NCI-H748 treated with DMSO at 0.1 percent for 48 hours (cell line): ENCODE measurements around the gene ECHDC3.

Experiments
- DNase-seq: peaks from one replicate; lab custom pipeline; 2025; lab: John Stamatoyannopoulos, UW

ECHDC3 gene

GRCh38 chr10:11754173-11754572 is 12.0 kb downstream of the ECHDC3 start:
- no peak for DNase-seq

GRCh38 chr10:11754620-11755019 is 12.4 kb downstream of the ECHDC3 start:
- no peak for DNase-seq

DNA sequence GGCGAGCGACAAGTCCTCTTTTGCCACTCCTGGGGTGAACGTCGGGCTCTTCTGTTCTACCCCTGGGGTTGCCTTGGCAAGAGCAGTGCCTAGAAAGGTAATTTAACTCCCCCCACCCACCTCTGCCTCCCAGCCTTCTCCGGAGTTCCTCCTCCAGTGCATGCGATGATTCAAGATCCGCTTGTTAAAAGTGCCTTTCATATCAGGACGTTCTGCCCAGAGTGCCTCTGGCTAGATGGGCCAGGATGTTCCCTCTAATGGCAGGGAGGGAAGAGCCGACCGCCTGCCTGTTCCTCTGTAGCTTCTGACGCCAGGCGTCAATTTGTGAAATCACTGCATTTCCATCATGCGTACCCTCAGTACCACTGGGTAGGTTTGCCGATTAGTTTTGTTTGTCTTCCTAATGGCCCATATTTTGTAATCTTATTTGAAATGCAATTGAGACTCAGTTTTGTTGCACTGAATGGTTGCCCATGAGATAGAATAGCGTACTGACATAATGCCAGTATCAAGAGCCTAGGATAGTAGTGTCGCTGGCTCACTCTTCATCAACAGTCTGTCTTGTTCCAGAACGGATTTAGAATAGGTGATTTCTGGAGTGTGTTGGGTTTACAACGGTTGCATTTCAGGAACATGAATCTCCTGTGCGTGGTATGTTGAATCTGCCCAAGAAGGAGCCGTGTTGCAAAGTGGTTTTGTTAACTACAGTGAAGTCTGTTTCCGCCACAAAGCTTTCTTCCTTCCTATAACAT is 13.5 kb downstream of the ECHDC3 start:
- DNase-seq = no peak

- DNase-seq = no peak
Observed at GRCh38 chr10:11756766-11757315, 14.7 kb downstream of the ECHDC3 start.

DNA sequence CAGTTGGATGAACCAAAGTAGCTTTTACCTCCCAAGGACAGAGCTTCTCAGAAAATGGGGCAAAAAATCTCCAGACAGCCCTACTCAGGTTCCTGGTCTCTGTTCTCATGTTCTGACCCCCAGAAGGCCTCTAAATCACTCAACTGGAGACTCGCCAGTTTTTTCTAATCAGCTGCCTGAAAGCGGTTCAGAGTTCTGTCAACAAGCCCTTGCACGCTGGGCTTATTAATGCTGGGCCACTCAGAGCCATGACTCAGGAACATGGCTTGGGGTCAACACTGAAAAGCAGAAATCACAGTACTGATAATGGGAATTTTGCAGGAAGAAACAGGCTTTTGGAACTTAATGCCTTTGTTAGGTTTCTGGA is 15.3 kb downstream of the ECHDC3 start:
- no peak for DNase-seq

GRCh38 chr10:11757821-11758463 is 15.8 kb downstream of the ECHDC3 start:
- peak; percentile 10 for DNase-seq

DNA sequence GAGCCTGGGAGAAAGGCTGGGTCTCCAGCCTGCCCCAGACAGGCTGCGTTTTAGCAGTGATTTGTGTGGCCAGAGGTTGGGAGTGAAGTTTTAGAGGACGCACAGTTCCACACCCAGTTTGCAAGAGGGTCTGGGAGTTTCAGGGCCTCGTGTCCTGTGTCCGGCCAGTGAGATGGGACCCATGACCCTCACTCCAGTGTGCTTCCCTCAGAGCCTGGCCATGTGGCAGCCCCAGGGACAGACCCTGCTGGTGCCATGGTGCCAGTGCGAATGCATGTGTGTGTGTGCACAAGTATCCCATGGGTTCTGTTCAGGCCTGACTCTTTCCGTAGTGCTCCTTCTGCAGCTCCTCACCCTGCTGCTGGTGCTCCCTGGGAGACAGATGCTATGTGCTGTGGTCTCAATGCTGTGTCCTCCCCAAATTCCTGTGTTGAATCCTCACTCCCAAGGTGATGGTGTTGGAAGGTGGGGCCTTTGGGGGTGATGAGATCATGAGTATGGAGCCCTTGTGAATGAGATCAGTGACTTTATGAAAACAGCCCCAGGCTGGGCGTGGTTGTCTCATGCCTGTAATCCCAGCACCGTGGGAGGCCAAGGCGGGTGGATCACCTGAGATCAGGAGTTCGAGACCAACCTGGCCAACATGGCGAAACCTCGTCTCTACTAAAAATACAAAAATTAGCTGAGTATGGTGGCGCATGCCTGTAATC is 16.5 kb downstream of the ECHDC3 start:
- DNase-seq = no peak

DNA sequence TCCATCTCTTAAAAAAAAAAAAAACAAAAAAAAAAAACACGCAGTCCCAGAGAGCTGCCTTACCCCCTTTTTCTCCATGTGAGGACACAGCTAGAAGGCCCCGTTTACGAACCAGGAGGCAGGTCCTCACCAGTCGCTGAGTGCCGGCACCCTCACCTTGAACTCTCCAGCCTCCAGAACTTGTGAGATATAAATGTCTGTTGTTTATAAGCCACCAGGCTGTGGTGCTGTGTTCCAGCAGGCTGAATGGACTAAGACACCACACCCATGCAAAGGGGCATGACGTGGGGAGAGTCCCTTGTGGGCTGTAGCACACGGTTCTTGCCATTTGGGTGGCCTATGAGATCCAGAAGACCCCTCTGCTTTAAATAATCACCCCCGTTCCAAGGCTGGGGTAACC is 17.2 kb downstream of the ECHDC3 start:
- DNase-seq = no peak

- DNase-seq = no peak
Observed at GRCh38 chr10:11760151-11760550, 18.0 kb downstream of the ECHDC3 start.

DNA sequence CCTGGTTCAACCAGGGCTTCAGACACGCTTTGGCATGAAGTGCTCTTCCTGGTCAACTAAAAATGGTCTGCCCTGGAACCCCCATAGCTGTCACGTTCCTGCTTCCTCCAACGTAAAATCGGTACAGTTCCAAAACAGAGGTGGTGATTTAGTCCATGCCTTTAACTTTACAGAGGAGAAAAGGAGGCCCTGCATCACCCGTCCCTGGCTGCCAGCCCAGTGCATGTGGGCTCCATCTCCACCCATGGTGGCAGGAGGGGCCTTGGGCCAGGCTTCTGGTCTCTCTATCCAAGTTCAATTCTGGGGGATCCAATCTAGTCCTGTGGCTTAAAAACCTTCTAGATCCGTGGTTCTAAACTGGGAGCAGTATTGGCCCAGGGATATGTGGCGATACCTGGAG is 18.7 kb downstream of the ECHDC3 start:
- no peak for DNase-seq

- DNase-seq = no peak
Observed at GRCh38 chr10:11761431-11761830, 19.2 kb downstream of the ECHDC3 start.

- DNase-seq = no peak
Observed at GRCh38 chr10:11762706-11763500, 20.7 kb downstream of the ECHDC3 start.

DNA sequence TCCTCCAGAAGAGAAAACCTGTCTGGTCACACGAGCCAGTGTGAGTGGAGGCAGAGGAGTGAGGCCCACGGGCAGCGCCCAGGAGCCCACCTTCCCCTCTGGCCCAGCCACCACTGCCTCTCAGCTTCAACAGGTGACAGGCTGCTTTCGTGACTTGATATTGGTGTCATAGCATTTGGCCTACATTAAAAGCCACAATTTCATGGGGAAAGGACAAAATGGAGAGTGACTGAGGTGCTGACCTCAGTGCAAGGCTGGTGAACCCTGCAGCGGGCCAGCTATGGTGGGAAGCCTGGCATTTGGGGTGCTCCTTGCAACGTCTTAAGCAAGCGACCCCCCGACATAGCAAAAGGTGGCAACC is 21.3 kb downstream of the ECHDC3 start:
- no peak for DNase-seq

- DNase-seq = no peak
Observed at GRCh38 chr10:11765141-11765540, 23.0 kb downstream of the ECHDC3 start.

GRCh38 chr10:11772575-11773288 is 30.6 kb downstream of the ECHDC3 start:
- no peak for DNase-seq

DNA sequence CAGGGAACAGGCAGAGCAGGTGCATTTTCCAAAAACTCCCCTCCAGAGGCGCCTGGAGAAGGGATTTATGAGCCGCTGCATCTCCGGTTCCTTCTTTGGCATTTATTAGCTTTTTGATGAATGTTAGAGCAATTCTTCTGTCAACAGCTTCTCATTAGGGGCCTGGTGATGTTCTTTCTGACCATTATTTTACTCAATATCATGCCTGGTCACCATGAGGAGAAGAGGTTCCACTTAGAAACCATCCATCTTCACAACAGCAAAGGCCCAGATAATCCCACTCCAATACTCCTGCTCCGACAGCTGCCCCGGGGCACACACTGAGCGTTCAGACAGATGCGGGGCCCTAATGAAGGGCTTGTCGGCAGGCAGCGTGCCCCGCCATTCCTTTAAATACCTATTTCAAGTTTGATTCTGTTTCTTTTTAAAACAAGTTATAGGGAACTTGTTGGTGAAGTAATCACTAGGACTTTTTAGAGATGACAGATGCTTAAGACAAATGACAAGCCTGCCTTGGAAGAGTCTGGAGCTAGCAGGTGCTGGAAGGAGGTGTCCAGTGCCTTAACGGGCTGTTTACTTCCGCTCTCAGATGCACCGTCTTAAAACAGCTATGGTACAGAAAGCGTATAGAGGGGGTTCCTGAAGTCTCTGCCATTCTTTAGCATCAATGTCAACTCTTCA is 31.7 kb downstream of the ECHDC3 start:
- DNase-seq = no peak

GRCh38 chr10:11775412-11775811 is 33.2 kb downstream of the ECHDC3 start:
- no peak for DNase-seq

GRCh38 chr10:11776080-11776479 is 33.9 kb downstream of the ECHDC3 start:
- DNase-seq = no peak

- no peak for DNase-seq
Observed at GRCh38 chr10:11781114-11781513, 38.9 kb downstream of the ECHDC3 start.

DNA sequence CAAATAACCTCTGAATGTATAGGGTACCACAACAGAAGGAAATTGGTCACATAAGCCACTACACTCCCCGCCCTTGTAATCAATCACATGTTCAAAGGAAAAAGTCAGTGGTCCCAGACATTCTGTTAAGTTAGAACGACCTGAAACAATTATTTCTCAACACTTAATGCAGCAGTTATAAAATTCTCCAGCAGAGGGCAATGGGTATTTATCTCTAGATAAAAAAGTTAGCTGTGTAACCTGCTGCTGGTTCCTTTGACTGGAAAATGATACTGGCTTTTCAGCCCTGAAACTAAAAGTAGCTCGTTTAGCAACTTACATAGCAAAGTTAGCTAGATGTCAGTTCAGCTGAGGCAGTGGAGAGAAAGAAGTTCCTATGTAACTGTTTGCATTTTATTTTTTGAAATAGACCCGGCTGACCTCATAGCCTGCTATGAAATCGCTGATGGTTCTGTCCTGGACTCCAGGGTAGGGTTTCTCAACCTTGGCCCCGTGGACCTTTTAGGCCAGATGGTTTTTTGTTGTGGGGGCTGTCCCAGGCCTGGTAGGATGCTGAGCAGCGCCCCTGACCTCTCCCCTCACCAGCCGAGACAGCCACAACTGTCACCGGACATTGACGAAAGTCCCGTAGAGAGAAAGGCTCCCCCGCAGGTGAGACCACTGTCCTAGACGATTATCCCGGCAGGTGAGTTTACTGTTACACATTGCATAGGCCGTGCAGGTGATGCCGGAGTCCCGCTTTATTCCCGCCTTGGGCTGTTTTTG is 40.8 kb downstream of the ECHDC3 start:
- DNase-seq = peak; percentile 14
